H54 (cell line): ENCODE measurements around the gene TRAPPC2L.
A peak's percentile ranks its signal among the peaks of the same experiment; 100 is the strongest.

Experiments
- DNase-seq: peaks from one replicate; pipeline ENCODE4 v3.0.0; 2011; ENCODE audit warnings: low spot score, mixed read lengths; ENCODE audit not compliant: insufficient read length
- FAIRE-seq: peaks from 3 replicates; lab custom pipeline; 2011; peaks lifted over from hg19 to GRCh38; lab: Jason Lieb, UNC
- POLR2A ChIP-seq: IDR thresholded peaks from 2 replicates; pipeline ENCODE4 v1.6.1; 2011; ENCODE audit warnings: low read depth, mild to moderate bottlenecking, low read length

TRAPPC2L gene

GRCh38 chr16:88851616-88852015 is 5.3 kb upstream of the TRAPPC2L start:
- TF ChIP-seq POLR2A = no peak
- FAIRE-seq (no peak), DNase-seq (no peak)

GRCh38 chr16:88853325-88853941 is 3.5 kb upstream of the TRAPPC2L start:
- no peak for DNase-seq

GRCh38 chr16:88854306-88855111 is 2.4 kb upstream of the TRAPPC2L start:
- DNase-seq = no peak
- no peak for FAIRE-seq
- no peak for TF ChIP-seq POLR2A

More at GRCh38 chr16:88853325-88853941, 3.5 kb upstream of the TRAPPC2L start:
- TF ChIP-seq POLR2A = no peak
- no peak for FAIRE-seq

- FAIRE-seq (no peak), DNase-seq (no peak)
- no peak for TF ChIP-seq POLR2A
These were observed 1.8 kb upstream of the TRAPPC2L start for GRCh38 chr16:88855176-88855575.

- no peak for TF ChIP-seq POLR2A
- DNase-seq = no peak
- no peak for FAIRE-seq
These were observed 1.2 kb upstream of the TRAPPC2L start for GRCh38 chr16:88855736-88856121.

GRCh38 chr16:88856122-88856827 is 652 bp upstream of the TRAPPC2L start:
- DNase-seq (no peak), FAIRE-seq (no peak)
- no peak for TF ChIP-seq POLR2A

- no peak for FAIRE-seq
- no peak for TF ChIP-seq POLR2A
These were observed 907 bp downstream of the TRAPPC2L start for GRCh38 chr16:88857728-88858339.

GRCh38 chr16:88859381-88860091 is 2.6 kb downstream of the TRAPPC2L start:
- FAIRE-seq = no peak

More at GRCh38 chr16:88857728-88858339, 907 bp downstream of the TRAPPC2L start:
- DNase-seq = peak; percentile 86

GRCh38 chr16:88861359-88861758 is 4.4 kb downstream of the TRAPPC2L start:
- no peak for DNase-seq
- FAIRE-seq = no peak
- TF ChIP-seq POLR2A = no peak

More at GRCh38 chr16:88859381-88860091, 2.6 kb downstream of the TRAPPC2L start:
- no peak for DNase-seq
- TF ChIP-seq POLR2A = no peak

- TF ChIP-seq POLR2A = no peak
- no peak for DNase-seq
- no peak for FAIRE-seq
These were observed 6.0 kb downstream of the TRAPPC2L start for GRCh38 chr16:88862968-88863367.

- DNase-seq (no peak), FAIRE-seq (no peak)
- TF ChIP-seq POLR2A = no peak
These were observed 6.5 kb downstream of the TRAPPC2L start for GRCh38 chr16:88863426-88863825.

- DNase-seq (no peak), FAIRE-seq (no peak)
- TF ChIP-seq POLR2A = no peak
These were observed 7.2 kb downstream of the TRAPPC2L start for GRCh38 chr16:88864099-88864498.

- no peak for TF ChIP-seq POLR2A
- FAIRE-seq (no peak), DNase-seq (no peak)
These were observed 7.6 kb downstream of the TRAPPC2L start for GRCh38 chr16:88864521-88864920.
